Stomach smooth muscle (tissue), 2 donors: Measurements from ENCODE around the gene GNG14.

Experiments used
- H3K27ac ChIP-seq: one replicate; pipeline ENCODE4 v1.7.0; 2013; ENCODE audit warnings: mild to moderate bottlenecking, low read length, inconsistent platforms
- H3K27me3 ChIP-seq, 2 donors: one replicate each; pipeline ENCODE4 v1.7.0; 2013; ENCODE audit warnings: low read length in 2 of 2; ENCODE audit not compliant: insufficient read depth in 2 of 2, control insufficient read depth in 1 of 2
- H3K36me3 ChIP-seq, 2 donors: one replicate each; pipeline ENCODE4 v1.7.0; 2013; ENCODE audit warnings: low read length in 2 of 2; ENCODE audit not compliant: control insufficient read depth in 2 of 2, insufficient read depth in 2 of 2
- H3K4me1 ChIP-seq: one replicate; pipeline ENCODE4 v1.7.0; 2013; ENCODE audit warnings: low read length; ENCODE audit not compliant: control insufficient read depth, insufficient read depth
- H3K4me3 ChIP-seq, 2 donors: one replicate each; pipeline ENCODE4 v1.7.0; 2013; ENCODE audit warnings: low read length in 2 of 2
- H3K9ac ChIP-seq, 2 donors: one replicate each; pipeline ENCODE4 v1.7.0; 2013; ENCODE audit warnings: low read length in 2 of 2, mild to moderate bottlenecking in 1 of 2
- H3K9me3 ChIP-seq, 2 donors: one replicate each; pipeline ENCODE4 v1.7.0; 2013; ENCODE audit warnings: low read length in 2 of 2; ENCODE audit not compliant: control insufficient read depth in 2 of 2
- donor health status: healthy.
- donor health status: Pancreatic carcinoma.

The GNG14 gene

GRCh38 chr19:12667731-12668302 lies 20.0 kb upstream of the GNG14 start:
- Histone ChIP-seq H3K4me1 (peaks cover 41% of the 10 kb centered on the region), H3K27ac (peak overlapping the region; percentile 18), H3K9me3 (no peaks in the 10 kb centered on the region), H3K27me3 (no peaks in the 10 kb centered on the region), H3K36me3 (peaks cover 8 to 15% of the 10 kb centered on the region in 2 donors), H3K9ac (peak overlapping the region in 1 of 2 donors; percentile 29), H3K4me3 (peak overlapping the region; percentile 92 to 97)

- peaks cover 41% of the 10 kb centered on the region for H3K4me1 ChIP-seq
- H3K36me3 ChIP-seq, result peaks cover 7 to 17% of the 10 kb centered on the region in 2 donors
- H3K9ac ChIP-seq, result peak overlapping the region; percentile 89 to 95
Observed at GRCh38 chr19:12668346-12668745, 19.5 kb upstream of the GNG14 start.

GRCh38 chr19:12668932-12669269 lies 18.9 kb upstream of the GNG14 start:
- peak overlapping the region; percentile 89 to 95 for H3K9ac ChIP-seq
- peaks cover 41% of the 10 kb centered on the region for H3K4me1 ChIP-seq
- peak overlapping the region; percentile 92 to 97 for H3K4me3 ChIP-seq
- peak overlapping the region; percentile 95 for H3K27ac ChIP-seq
- no peaks in the 10 kb centered on the region for H3K27me3 ChIP-seq
- no peaks in the 10 kb centered on the region for H3K9me3 ChIP-seq
- H3K36me3 ChIP-seq, result peaks cover 6 to 16% of the 10 kb centered on the region in 2 donors

More at GRCh38 chr19:12668346-12668745, 19.5 kb upstream of the GNG14 start:
- Histone ChIP-seq H3K4me3 (peak overlapping the region; percentile 92 to 97), H3K27ac (peak overlapping the region; percentile 95), H3K9me3 (no peaks in the 10 kb centered on the region), H3K27me3 (no peaks in the 10 kb centered on the region)

GRCh38 chr19:12669270-12670158 lies 18.3 kb upstream of the GNG14 start:
- Histone ChIP-seq H3K27ac (peak overlapping the region; percentile 95), H3K4me3 (peak overlapping the region; percentile 92 to 97), H3K36me3 (peaks cover 12 to 23% of the 10 kb centered on the region in 2 donors), H3K4me1 (peaks cover 41% of the 10 kb centered on the region), H3K27me3 (no peaks in the 10 kb centered on the region), H3K9ac (peak overlapping the region; percentile 89 to 95), H3K9me3 (no peaks in the 10 kb centered on the region)

- no peaks in the 10 kb centered on the region for H3K27me3 ChIP-seq
- H3K4me1 ChIP-seq, result peaks cover 41% of the 10 kb centered on the region
- peak overlapping the region; percentile 95 for H3K27ac ChIP-seq
- H3K9me3 ChIP-seq, result no peaks in the 10 kb centered on the region
- peaks cover 12 to 20% of the 10 kb centered on the region in 2 donors for H3K36me3 ChIP-seq
- peak overlapping the region; percentile 92 to 97 for H3K4me3 ChIP-seq
- H3K9ac ChIP-seq, result peak overlapping the region; percentile 89 to 95
Observed at GRCh38 chr19:12670159-12670928, 17.5 kb upstream of the GNG14 start.

- H3K27me3 ChIP-seq, result no peaks in the 10 kb centered on the region
- no peak overlapping the region for H3K4me3 ChIP-seq
- H3K27ac ChIP-seq, result no peak overlapping the region
- H3K9me3 ChIP-seq, result no peaks in the 10 kb centered on the region
- peaks cover 26% of the 10 kb centered on the region for H3K4me1 ChIP-seq
- H3K36me3 ChIP-seq, result peaks cover 27 to 38% of the 10 kb centered on the region in 2 donors
- no peak overlapping the region for H3K9ac ChIP-seq
Observed at GRCh38 chr19:12672744-12673143, 15.1 kb upstream of the GNG14 start.

GRCh38 chr19:12675399-12675798 lies 12.4 kb upstream of the GNG14 start:
- peaks cover 17% of the 10 kb centered on the region for H3K4me1 ChIP-seq
- H3K4me3 ChIP-seq, result no peak overlapping the region
- H3K36me3 ChIP-seq, result peaks cover 38 to 53% of the 10 kb centered on the region in 2 donors
- no peaks in the 10 kb centered on the region for H3K27me3 ChIP-seq
- H3K9me3 ChIP-seq, result no peaks in the 10 kb centered on the region
- H3K27ac ChIP-seq, result no peak overlapping the region
- no peak overlapping the region for H3K9ac ChIP-seq

- H3K9me3 ChIP-seq, result no peaks in the 10 kb centered on the region
- no peak overlapping the region for H3K27ac ChIP-seq
- peaks cover 38 to 53% of the 10 kb centered on the region in 2 donors for H3K36me3 ChIP-seq
- H3K4me1 ChIP-seq, result peaks cover 13% of the 10 kb centered on the region
- no peak overlapping the region for H3K9ac ChIP-seq
- no peaks in the 10 kb centered on the region for H3K27me3 ChIP-seq
- H3K4me3 ChIP-seq, result peak overlapping the region in 1 of 2 donors; percentile 22
Observed at GRCh38 chr19:12675940-12676339, 11.9 kb upstream of the GNG14 start.

- Histone ChIP-seq H3K27me3 (no peaks in the 10 kb centered on the region), H3K9ac (no peak overlapping the region), H3K36me3 (peaks cover 38 to 53% of the 10 kb centered on the region in 2 donors), H3K4me1 (peaks cover 13% of the 10 kb centered on the region), H3K4me3 (peak overlapping the region in 1 of 2 donors; percentile 22), H3K9me3 (no peaks in the 10 kb centered on the region), H3K27ac (no peak overlapping the region)
Observed at GRCh38 chr19:12676384-12676792, 11.4 kb upstream of the GNG14 start.

GRCh38 chr19:12676928-12677327 lies 10.9 kb upstream of the GNG14 start:
- H3K4me1 ChIP-seq, result peaks cover 13% of the 10 kb centered on the region
- peaks cover 38 to 53% of the 10 kb centered on the region in 2 donors for H3K36me3 ChIP-seq
- no peak overlapping the region for H3K27ac ChIP-seq
- H3K9me3 ChIP-seq, result no peaks in the 10 kb centered on the region
- H3K27me3 ChIP-seq, result no peaks in the 10 kb centered on the region
- no peak overlapping the region for H3K9ac ChIP-seq
- no peak overlapping the region for H3K4me3 ChIP-seq
